Coronary artery (tissue), 2 donors: Measurements from ENCODE around the gene MAP6.

Experiments
- DNase-seq: peaks from one replicate; pipeline ENCODE4 v3.0.0-alpha.2; 2017; ENCODE audit warnings: low spot score
- H3K27ac ChIP-seq, 2 donors: fragments of 200-600 bp; sonication (generic); one replicate each; pipeline ENCODE4 v1.5.1; 2016 to 2019
- H3K4me3 ChIP-seq: fragments of 200-600 bp; sonication (generic); 2 replicates; pipeline ENCODE4 v1.5.1; 2016; ENCODE audit warnings: mild to moderate bottlenecking, moderate library complexity
- CTCF ChIP-seq: fragments of 200-600 bp; sonication (generic); IDR thresholded peaks from one replicate; pipeline ENCODE4 v1.5.1; 2019; ENCODE audit warnings: antibody characterized with exemption

MAP6 gene

GRCh38 chr11:75601494-75601893, 67.3 kb downstream of the MAP6 start:
- DNase-seq, result no peak
- TF ChIP-seq CTCF, result no peak
- H3K4me3 ChIP-seq, result no peak overlapping the region
- H3K27ac ChIP-seq, result no peak overlapping the region

GRCh38 chr11:75600356-75600755, 68.5 kb downstream of the MAP6 start:
- Histone ChIP-seq H3K27ac (no peak overlapping the region), H3K4me3 (no peak overlapping the region)
- no peak for DNase-seq
- no peak for TF ChIP-seq CTCF

GRCh38 chr11:75598900-75599299, 69.9 kb downstream of the MAP6 start:
- no peak for TF ChIP-seq CTCF
- no peak overlapping the region for H3K4me3 ChIP-seq
- DNase-seq, result no peak
- no peak overlapping the region for H3K27ac ChIP-seq

- H3K27ac ChIP-seq, result no peak overlapping the region
- DNase-seq, result no peak
- TF ChIP-seq CTCF, result no peak
- no peak overlapping the region for H3K4me3 ChIP-seq
These were observed 70.6 kb downstream of the MAP6 start for GRCh38 chr11:75598264-75598663.

GRCh38 chr11:75597636-75598035, 71.2 kb downstream of the MAP6 start:
- no peak for DNase-seq
- Histone ChIP-seq H3K27ac (no peak overlapping the region), H3K4me3 (no peak overlapping the region)
- no peak for TF ChIP-seq CTCF

GRCh38 chr11:75596914-75597313, 71.9 kb downstream of the MAP6 start:
- Histone ChIP-seq H3K4me3 (no peak overlapping the region), H3K27ac (no peak overlapping the region)
- DNase-seq, result no peak
- no peak for TF ChIP-seq CTCF

GRCh38 chr11:75595429-75595828, 73.4 kb downstream of the MAP6 start:
- no peak for TF ChIP-seq CTCF
- no peak overlapping the region for H3K27ac ChIP-seq
- no peak overlapping the region for H3K4me3 ChIP-seq
- no peak for DNase-seq
